Measurements from ENCODE around the gene LRRC27.

The LRRC27 gene

GRCh38 chr10:132301371-132302330 lies 30.3 kb upstream of the LRRC27 start:
- DNase-seq (ENCODE audit: low read depth in 2 of 2), result no peak

- no peak for DNase-seq (ENCODE audit: low read depth in 2 of 2)
Observed at GRCh38 chr10:132302421-132303310, 29.3 kb upstream of the LRRC27 start.

GRCh38 chr10:132303361-132304115 lies 28.5 kb upstream of the LRRC27 start:
- no peak for DNase-seq (ENCODE audit: low read depth in 2 of 2)

- no peak for DNase-seq (ENCODE audit: low read depth in 2 of 2)
Observed at GRCh38 chr10:132304756-132305509, 27.1 kb upstream of the LRRC27 start.

GRCh38 chr10:132305654-132306342 lies 26.2 kb upstream of the LRRC27 start:
- DNase-seq (ENCODE audit: low read depth in 2 of 2), result no peak

GRCh38 chr10:132306343-132306685 lies 25.7 kb upstream of the LRRC27 start:
- no peak for DNase-seq (ENCODE audit: low read depth in 2 of 2)

- no peak for DNase-seq (ENCODE audit: low read depth in 2 of 2)
Observed at GRCh38 chr10:132306864-132307751, 24.9 kb upstream of the LRRC27 start.

GRCh38 chr10:132307823-132308586 lies 24.0 kb upstream of the LRRC27 start, which contains the start of gene STK32C:
Gene STK32C (minus strand): TSS chr10:132307950. CDS start chr10:132307833, 117 bp downstream.
- DNase-seq (ENCODE audit: low read depth in 2 of 2), result peak; percentile 81 to 88

GRCh38 chr10:132308587-132309470 lies 23.2 kb upstream of the LRRC27 start:
- no peak for DNase-seq (ENCODE audit: low read depth in 2 of 2)

GRCh38 chr10:132309471-132309865 lies 22.5 kb upstream of the LRRC27 start:
- DNase-seq (ENCODE audit: low read depth in 2 of 2), result no peak

- DNase-seq (ENCODE audit: low read depth in 2 of 2), result no peak
Observed at GRCh38 chr10:132309879-132310591, 22.0 kb upstream of the LRRC27 start.

- DNase-seq (ENCODE audit: low read depth in 2 of 2), result no peak
Observed at GRCh38 chr10:132310701-132311337, 21.2 kb upstream of the LRRC27 start.

GRCh38 chr10:132311338-132311939 lies 20.6 kb upstream of the LRRC27 start:
- no peak for DNase-seq (ENCODE audit: low read depth in 2 of 2)

GRCh38 chr10:132313305-132313704 lies 18.7 kb upstream of the LRRC27 start:
- DNase-seq (ENCODE audit: low read depth in 2 of 2), result no peak

GRCh38 chr10:132313865-132314264 lies 18.1 kb upstream of the LRRC27 start:
- DNase-seq (ENCODE audit: low read depth in 2 of 2), result no peak

GRCh38 chr10:132314336-132314735 lies 17.7 kb upstream of the LRRC27 start:
- no peak for DNase-seq (ENCODE audit: low read depth in 2 of 2)
